ENCODE measurements around the gene KLHL10.

- TF ChIP-seq CTCF (IDR thresholded peaks at IDR 0.05; ENCODE audit: low read length) (no peak), EZH2 (optimal IDR thresholded peaks at IDR 0.05; ENCODE audit: low read depth, low read length) (no peak), EZH2phosphoT487 (IDR thresholded peaks at IDR 0.05; ENCODE audit: low read length) (no peak)
Measured at GRCh38 chr17:41822216-41823140, 15.1 kb upstream of the KLHL10 start.
